ENCODE results near the gene TMEM144. TPM values are rescaled to one million over a fixed set of nuclear protein-coding genes. Genes with fewer than 3 reads are reported as not detected.

The TMEM144 gene
- total RNA-seq, 4 donors from 2014 or later = 7.4 to 67.1 (median 45.2) TPM

DNA sequence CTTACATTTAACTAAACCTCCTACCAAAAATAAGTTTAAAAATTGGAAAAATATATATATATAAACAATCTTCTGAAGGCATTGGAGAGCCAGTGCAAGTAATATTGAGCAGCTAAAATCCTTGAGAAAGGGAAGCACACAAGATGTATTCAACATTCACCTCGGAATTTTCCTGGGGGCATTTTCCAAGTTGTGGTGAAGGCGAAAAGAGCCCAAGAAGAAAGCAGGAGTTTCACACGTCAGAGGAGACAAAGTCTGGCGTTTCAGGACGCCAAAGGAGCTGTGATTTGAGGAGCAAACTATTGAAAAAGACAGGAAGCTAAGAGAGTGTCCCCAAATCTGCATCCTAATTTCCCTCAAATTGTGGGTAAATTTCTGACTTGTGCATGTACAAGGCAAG is 28.4 kb upstream of the TMEM144 start:
- no peak overlapping the region for H3K27ac ChIP-seq
- no peaks in the 10 kb centered on the region for H3K27me3 ChIP-seq
- H3K4me1 ChIP-seq = no peaks in the 10 kb centered on the region
- DNase-seq = no peak
- H3K9me3 ChIP-seq = no peaks in the 10 kb centered on the region
- TF ChIP-seq POLR2A (IDR thresholded peaks at IDR 0.05) = no peak
- TF ChIP-seq, protein P1, sequence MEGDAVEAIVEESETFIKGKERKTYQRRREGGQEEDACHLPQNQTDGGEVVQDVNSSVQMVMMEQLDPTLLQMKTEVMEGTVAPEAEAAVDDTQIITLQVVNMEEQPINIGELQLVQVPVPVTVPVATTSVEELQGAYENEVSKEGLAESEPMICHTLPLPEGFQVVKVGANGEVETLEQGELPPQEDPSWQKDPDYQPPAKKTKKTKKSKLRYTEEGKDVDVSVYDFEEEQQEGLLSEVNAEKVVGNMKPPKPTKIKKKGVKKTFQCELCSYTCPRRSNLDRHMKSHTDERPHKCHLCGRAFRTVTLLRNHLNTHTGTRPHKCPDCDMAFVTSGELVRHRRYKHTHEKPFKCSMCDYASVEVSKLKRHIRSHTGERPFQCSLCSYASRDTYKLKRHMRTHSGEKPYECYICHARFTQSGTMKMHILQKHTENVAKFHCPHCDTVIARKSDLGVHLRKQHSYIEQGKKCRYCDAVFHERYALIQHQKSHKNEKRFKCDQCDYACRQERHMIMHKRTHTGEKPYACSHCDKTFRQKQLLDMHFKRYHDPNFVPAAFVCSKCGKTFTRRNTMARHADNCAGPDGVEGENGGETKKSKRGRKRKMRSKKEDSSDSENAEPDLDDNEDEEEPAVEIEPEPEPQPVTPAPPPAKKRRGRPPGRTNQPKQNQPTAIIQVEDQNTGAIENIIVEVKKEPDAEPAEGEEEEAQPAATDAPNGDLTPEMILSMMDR (IDR thresholded peaks at IDR 0.05) = no peak
- H3K36me3 ChIP-seq = no peaks in the 10 kb centered on the region
- H3K4me3 ChIP-seq = no peak overlapping the region

DNA sequence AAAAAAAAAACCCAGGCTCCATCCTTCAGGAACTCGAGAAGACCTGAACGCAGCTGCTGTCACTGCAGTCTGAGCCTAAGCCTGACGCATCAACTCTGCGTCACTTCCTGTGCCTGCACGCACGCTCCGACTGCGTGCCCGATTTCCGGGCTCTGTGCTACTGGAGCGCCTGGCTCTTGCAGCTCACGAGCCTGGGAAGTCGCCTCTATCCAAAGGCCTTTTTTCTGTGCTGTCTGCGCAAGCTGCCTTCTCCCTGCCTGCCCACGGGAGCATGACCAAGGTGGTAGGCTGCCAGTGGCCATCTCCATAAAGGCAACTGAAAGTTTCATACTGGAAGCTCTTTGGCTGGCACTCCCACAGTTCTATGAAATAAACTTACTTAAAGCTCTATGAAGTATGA is 27.6 kb upstream of the TMEM144 start:
- TF ChIP-seq, protein P1 (IDR thresholded peaks at IDR 0.05) = no peak
- TF ChIP-seq POLR2A (IDR thresholded peaks at IDR 0.05) = no peak
- Histone ChIP-seq H3K9me3 (no peaks in the 10 kb centered on the region), H3K4me3 (no peak overlapping the region), H3K27me3 (no peaks in the 10 kb centered on the region), H3K27ac (no peak overlapping the region), H3K4me1 (no peaks in the 10 kb centered on the region), H3K36me3 (no peaks in the 10 kb centered on the region)
- DNase-seq = no peak

DNA sequence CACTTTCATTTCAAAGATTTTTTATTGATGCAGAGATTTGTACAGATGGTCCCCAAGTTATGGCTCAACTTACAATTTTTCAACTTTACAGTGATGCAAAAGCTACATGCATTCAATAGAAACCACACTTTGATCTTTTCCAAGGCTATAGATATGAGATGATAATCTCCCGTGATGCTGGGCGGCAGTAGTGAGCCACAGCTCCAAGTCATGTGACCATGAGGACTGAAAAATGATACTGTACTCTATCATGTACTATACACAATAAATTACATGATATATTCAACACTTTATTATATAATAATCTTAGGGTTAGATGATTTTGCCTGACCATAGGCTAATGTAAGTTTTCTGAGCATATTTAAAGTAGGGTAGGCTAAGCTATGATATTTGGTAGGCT is 23.5 kb upstream of the TMEM144 start:
- Histone ChIP-seq H3K36me3 (no peaks in the 10 kb centered on the region), H3K27ac (no peak overlapping the region), H3K4me1 (no peaks in the 10 kb centered on the region), H3K4me3 (no peak overlapping the region), H3K9me3 (no peaks in the 10 kb centered on the region), H3K27me3 (no peaks in the 10 kb centered on the region)
- TF ChIP-seq POLR2A (IDR thresholded peaks at IDR 0.05) = no peak
- TF ChIP-seq, protein P1 (IDR thresholded peaks at IDR 0.05) = no peak
- DNase-seq = no peak

DNA sequence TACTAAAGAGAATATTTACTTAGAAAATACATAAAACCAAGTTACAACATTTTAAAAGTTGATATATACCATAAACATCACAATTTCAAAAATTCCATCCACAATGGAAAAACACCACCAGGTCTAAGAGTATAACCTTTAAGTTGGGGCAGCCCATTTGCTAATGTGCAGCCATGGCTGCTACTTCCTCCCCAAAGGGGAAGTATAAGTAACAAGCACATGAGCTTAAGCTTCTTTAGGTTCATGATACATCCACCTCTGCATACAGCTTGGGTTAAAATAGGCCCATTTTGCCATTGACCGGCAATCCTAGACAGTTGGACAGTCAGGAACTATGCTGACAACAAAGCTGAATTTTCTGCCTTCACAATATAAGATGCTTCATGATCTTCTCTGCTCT is 20.9 kb upstream of the TMEM144 start:
- Histone ChIP-seq H3K9me3 (no peaks in the 10 kb centered on the region), H3K4me1 (no peaks in the 10 kb centered on the region), H3K27me3 (no peaks in the 10 kb centered on the region), H3K4me3 (no peak overlapping the region), H3K27ac (no peak overlapping the region), H3K36me3 (no peaks in the 10 kb centered on the region)
- TF ChIP-seq POLR2A (IDR thresholded peaks at IDR 0.05) = no peak
- TF ChIP-seq, protein P1 (IDR thresholded peaks at IDR 0.05) = no peak
- DNase-seq = no peak

DNA sequence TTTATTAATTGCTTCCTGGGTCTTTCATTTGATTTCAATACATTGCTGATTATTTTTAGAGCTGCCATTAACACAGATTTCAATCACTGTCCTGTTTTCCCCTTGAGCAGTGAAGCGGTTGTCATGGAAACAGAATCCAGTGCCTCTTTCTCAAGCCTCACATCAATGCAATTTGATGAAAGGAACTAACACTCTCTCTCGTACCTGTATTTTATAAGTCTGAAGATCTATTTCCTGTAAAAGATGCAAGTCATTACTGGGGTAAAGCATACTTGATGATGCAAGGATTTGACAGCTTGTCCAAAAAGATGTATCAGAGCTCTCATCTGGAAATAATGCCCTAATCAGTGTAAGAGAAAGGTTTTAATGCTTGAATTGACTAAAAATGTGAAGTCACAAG is 19.6 kb upstream of the TMEM144 start:
- DNase-seq = no peak
- H3K27me3 ChIP-seq = no peaks in the 10 kb centered on the region
- no peaks in the 10 kb centered on the region for H3K36me3 ChIP-seq
- no peak overlapping the region for H3K4me3 ChIP-seq
- H3K4me1 ChIP-seq = no peaks in the 10 kb centered on the region
- H3K27ac ChIP-seq = no peak overlapping the region
- H3K9me3 ChIP-seq = no peaks in the 10 kb centered on the region
- no peak for TF ChIP-seq POLR2A (IDR thresholded peaks at IDR 0.05)
- TF ChIP-seq, protein P1 (IDR thresholded peaks at IDR 0.05) = no peak
